HG02884 (cell line): ENCODE data around the gene RHBDD3.

Source experiments
- ATAC-seq: cut with Tn5 transposase; IDR thresholded peaks from one replicate; pipeline ENCODE4 v1.9.1; 2021; ENCODE audit warnings: mild to moderate bottlenecking, moderate library complexity; ENCODE audit not compliant: unreplicated experiment

RHBDD3 gene

GRCh38 chr22:29270475-29271271 lies 2.9 kb upstream of the RHBDD3 start:
- ATAC-seq = no peak

- no peak for ATAC-seq
Observed at GRCh38 chr22:29269731-29270474, 2.1 kb upstream of the RHBDD3 start.

GRCh38 chr22:29269230-29269604 lies 1.4 kb upstream of the RHBDD3 start:
- ATAC-seq = no peak

- peak; percentile 23 for ATAC-seq
Observed at GRCh38 chr22:29268511-29269229, 889 bp upstream of the RHBDD3 start.

- peak; percentile 32 for ATAC-seq
Observed at GRCh38 chr22:29267462-29267857, 321 bp downstream of the RHBDD3 start.

- ATAC-seq = no peak
Observed at GRCh38 chr22:29266564-29267461, 968 bp downstream of the RHBDD3 start.

GRCh38 chr22:29265929-29266328 lies 1.9 kb downstream of the RHBDD3 start:
- no peak for ATAC-seq

GRCh38 chr22:29265305-29265704 lies 2.5 kb downstream of the RHBDD3 start:
- no peak for ATAC-seq

- no peak for ATAC-seq
Observed at GRCh38 chr22:29263791-29264276, 3.9 kb downstream of the RHBDD3 start.

GRCh38 chr22:29260601-29261315 lies 7.0 kb downstream of the RHBDD3 start:
- ATAC-seq = no peak

- ATAC-seq = no peak
Observed at GRCh38 chr22:29260031-29260560, 7.7 kb downstream of the RHBDD3 start.

GRCh38 chr22:29259253-29259899 lies 8.4 kb downstream of the RHBDD3 start:
- ATAC-seq = no peak

GRCh38 chr22:29258407-29259252 lies 9.2 kb downstream of the RHBDD3 start:
- ATAC-seq = no peak

GRCh38 chr22:29257751-29258181 lies 10.0 kb downstream of the RHBDD3 start:
- no peak for ATAC-seq

GRCh38 chr22:29256606-29257325 lies 11.0 kb downstream of the RHBDD3 start:
- ATAC-seq = no peak

GRCh38 chr22:29255064-29255621 lies 12.6 kb downstream of the RHBDD3 start:
- no peak for ATAC-seq

GRCh38 chr22:29254286-29254660 lies 13.5 kb downstream of the RHBDD3 start:
- ATAC-seq = no peak
